GM12878 (cell line): ENCODE data around the gene ZNF385C. TPM values are rescaled to one million over a fixed set of nuclear protein-coding genes. Genes with fewer than 3 reads are reported as not detected.

Experiments used
- ATAC-seq: fragments of 200-7000 bp; cut with Tn5 transposase; 3 replicates; pipeline ENCODE4 v1.9.1; 2020; ENCODE audit warnings: mild to moderate bottlenecking, moderate library complexity
- BruUV-seq: library from RNA; stranded (reverse); fragments of 400-500 nt; replicated peaks from 2 replicates; lab custom pipeline; 2021; lab: Mats Ljungman, UMichigan
- CTCF ChIA-PET: fragments of 300-600 bp; sonication (Branson Sonifier 250); formaldehyde crosslinking; extraction: SDS; loops from one replicate; lab custom pipeline; 2021; ENCODE audit warnings: inconsistent platforms; lab: Yijun Ruan, JAX
- POLR2A ChIA-PET: fragments of 350-600 bp; formaldehyde crosslinking; extraction: SDS; loops from one replicate; lab custom pipeline; 2021; ENCODE audit warnings: inconsistent platforms; lab: Charles Lee
- RAD21 ChIA-PET: fragments of 300-600 bp; sonication (Branson Sonifier 250); formaldehyde crosslinking; loops from one replicate; lab custom pipeline; 2023; ENCODE audit warnings: antibody characterized with exemption; ENCODE audit not compliant: unreplicated experiment; lab: Charles Lee
- SMC1A ChIA-PET: fragments of 300-600 bp; sonication (Branson Sonifier 250); formaldehyde crosslinking; loops from one replicate; lab custom pipeline; 2023; ENCODE audit not compliant: unreplicated experiment, uncharacterized antibody; lab: Charles Lee
- DNase-seq: peaks from one replicate; pipeline ENCODE4 v3.0.0-alpha.2; 2011; ENCODE audit warnings: low read depth, low spot score
- FAIRE-seq: peaks from 3 replicates; lab custom pipeline; 2011; peaks lifted over from hg19 to GRCh38; lab: Jason Lieb, UNC
- H2AFZ ChIP-seq: 2 replicates; pipeline ENCODE4 v1.6.0; 2011; ENCODE audit warnings: low read depth, low read length, control low read depth; ENCODE audit not compliant: control insufficient read depth
- H3K27ac ChIP-seq: 2 replicates; pipeline ENCODE4 v1.5.1; 2011; ENCODE audit warnings: control low read depth; ENCODE audit not compliant: control insufficient read depth, insufficient read depth
- H3K27me3 ChIP-seq, 2 experiments: replicated peaks in 1 of 2; 2 replicates each; pipeline versions ENCODE4 v1.6.0 to v1.6.1; 2011; ENCODE audit warnings: low read length in 1 of 2; ENCODE audit not compliant: control insufficient read depth in 2 of 2, insufficient read depth in 2 of 2
- H3K36me3 ChIP-seq, 2 experiments: 2 replicates each; pipeline ENCODE4 v1.5.1; 2011; ENCODE audit warnings: low read length in 1 of 2; ENCODE audit not compliant: control insufficient read depth in 2 of 2, insufficient read depth in 2 of 2
- H3K4me1 ChIP-seq: 2 replicates; pipeline ENCODE4 v1.6.1; 2011; ENCODE audit warnings: mild to moderate bottlenecking, low read length, moderate library complexity, mixed read lengths; ENCODE audit not compliant: control insufficient read depth, insufficient read depth
- H3K4me2 ChIP-seq: 2 replicates; pipeline ENCODE4 v1.6.0; 2011; ENCODE audit warnings: control low read depth; ENCODE audit not compliant: control insufficient read depth, insufficient read depth
- H3K4me3 ChIP-seq: fragments of 200-600 bp; sonication (generic); 2 replicates; pipeline ENCODE4 v1.5.1; 2016
- H3K79me2 ChIP-seq: 2 replicates; pipeline ENCODE4 v1.6.0; 2011; ENCODE audit warnings: low read length; ENCODE audit not compliant: control insufficient read depth, insufficient read depth
- H3K9ac ChIP-seq: 2 replicates; pipeline ENCODE4 v1.8.0; 2011; ENCODE audit warnings: low read length, control low read depth, mixed read lengths; ENCODE audit not compliant: control insufficient read depth, insufficient read depth
- H3K9me3 ChIP-seq: replicated peaks from 3 replicates; pipeline ENCODE4 v1.5.1; 2011; ENCODE audit warnings: mild to moderate bottlenecking, low read length; ENCODE audit not compliant: control insufficient read depth, insufficient read depth
- H4K20me1 ChIP-seq: 2 replicates; pipeline ENCODE4 v1.6.0; 2011; ENCODE audit not compliant: control insufficient read depth, insufficient read depth
- CREB1 ChIP-seq: IDR thresholded peaks from 2 replicates; pipeline ENCODE4 v1.6.1; 2012; ENCODE audit warnings: low read depth, mild to moderate bottlenecking, inconsistent platforms
- IRF5 ChIP-seq: fragments of 450-650 bp; IDR thresholded peaks from 2 replicates; pipeline ENCODE4 v1.6.1; 2017; ENCODE audit warnings: borderline replicate concordance
- MXI1 ChIP-seq: fragments of 150-350 bp; IDR thresholded peaks from 2 replicates; pipeline ENCODE4 v1.6.1; 2011; ENCODE audit warnings: low read depth, mild to moderate bottlenecking, inconsistent platforms, low read length, improper control_type of control experiment
- ZZZ3 ChIP-seq: IDR thresholded peaks from 2 replicates; pipeline ENCODE4 v1.6.1; 2011; ENCODE audit warnings: low read depth; ENCODE audit not compliant: control insufficient read depth, insufficient read length
- WGBS: methylation state at CpG from one replicate; pipeline ENCODE4 v1.1.6; 2016; ENCODE audit warnings: low lambda C conversion rate; ENCODE audit not compliant: insufficient replicate concordance, insufficient coverage; ENCODE audit errors: missing lambda C conversion rate; 5-methylcytosine and 5-hydroxymethylcytosine counted together
- in situ Hi-C: fragments of 300-500 bp; cut with MboI; formaldehyde crosslinking; loops from 9 replicates; pipeline ENCODE4 v1.14.3; 2018; ENCODE audit warnings: mixed read lengths
- intact Hi-C: fragments of 100-400 bp; cut with micrococcal nuclease; formaldehyde crosslinking; loops from one replicate; pipeline ENCODE4 v1.14.2; 2022; ENCODE audit not compliant: unreplicated experiment
- polyA plus RNA-seq, 11 experiments: library from polyadenylated mRNA; depleted of rRNA in 4 of 11; unstranded in 6 of 11; stranded (reverse) in 5 of 11; fragments of >200 nt; fragmentation: Nextera tagmentation in 4 of 11; fragmentation: Illumina TruSeq in 1 of 11; extraction: Ambion mirVana in 4 of 11; extraction: Trizol in 1 of 11; gene quantifications; 1 replicate in 1 of 11; 2 replicates in 10 of 11; pipeline versions ENCODE4 v1.2.1 to v1.2.3, GENCODE V29; 2011 to 2016; ENCODE audit warnings: inconsistent platforms in 2 of 11, missing spikeins in 2 of 11, low read depth in 1 of 11
- total RNA-seq, 4 experiments: library from RNA; depleted of rRNA in 3 of 4; stranded (reverse); fragments of >200 nt in 3 of 4; fragmentation: Illumina TruSeq in 1 of 4; extraction: Trizol in 1 of 4; gene quantifications; 2 replicates each; pipeline versions ENCODE4 v1.2.1 to v1.2.3, GENCODE V29; 2013 to 2021
- TF ChIP-seq, protein P1 (sequence below): fragments of 450-650 bp; IDR thresholded peaks from 2 replicates; pipeline ENCODE4 v1.6.1; 2017; ENCODE audit warnings: low read depth, mild to moderate bottlenecking, moderate library complexity

The ZNF385C gene
- total and polyA plus RNA-seq, 10 of the 15 experiments (the other 5 are each of a cell fraction or from before 2014, with no cell fraction given), result 0.06 to 0.20 (median 0.07) TPM; not detected in 5

- no peak overlapping the region for H3K27ac ChIP-seq
- no peak overlapping the region for H3K9ac ChIP-seq
- no TSS peak for BruUV-seq
- intact Hi-C loops (no loop called here), in situ Hi-C loops (no loop called here)
- 97% methylated on average over 14 of the region's 14 CpGs for WGBS
- ChIA-PET POLR2A (no interaction called here), SMC1A (no interaction called here)
- no peaks in the 10 kb centered on the region for H3K79me2 ChIP-seq
- H3K9me3 ChIP-seq, result no peaks in the 10 kb centered on the region
- H2AFZ ChIP-seq, result no peak overlapping the region
- ATAC-seq, result no peak
- no peak for TF ChIP-seq IRF5
- no peak for TF ChIP-seq ZZZ3
- TF ChIP-seq CREB1, result no peak
- no peak for TF ChIP-seq MXI1
- TF ChIP-seq, protein P1, sequence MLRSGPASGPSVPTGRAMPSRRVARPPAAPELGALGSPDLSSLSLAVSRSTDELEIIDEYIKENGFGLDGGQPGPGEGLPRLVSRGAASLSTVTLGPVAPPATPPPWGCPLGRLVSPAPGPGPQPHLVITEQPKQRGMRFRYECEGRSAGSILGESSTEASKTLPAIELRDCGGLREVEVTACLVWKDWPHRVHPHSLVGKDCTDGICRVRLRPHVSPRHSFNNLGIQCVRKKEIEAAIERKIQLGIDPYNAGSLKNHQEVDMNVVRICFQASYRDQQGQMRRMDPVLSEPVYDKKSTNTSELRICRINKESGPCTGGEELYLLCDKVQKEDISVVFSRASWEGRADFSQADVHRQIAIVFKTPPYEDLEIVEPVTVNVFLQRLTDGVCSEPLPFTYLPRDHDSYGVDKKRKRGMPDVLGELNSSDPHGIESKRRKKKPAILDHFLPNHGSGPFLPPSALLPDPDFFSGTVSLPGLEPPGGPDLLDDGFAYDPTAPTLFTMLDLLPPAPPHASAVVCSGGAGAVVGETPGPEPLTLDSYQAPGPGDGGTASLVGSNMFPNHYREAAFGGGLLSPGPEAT, result no peak
- TF ChIP-seq, all 136 proteins: peak for 0
- Histone ChIP-seq H3K27me3 (no peaks in the 10 kb centered on the region), H3K36me3 (peaks cover 18 to 22% of the 10 kb centered on the region in 2 experiments), H4K20me1 (no peaks in the 10 kb centered on the region), H3K4me3 (no peak overlapping the region), H3K4me1 (no peaks in the 10 kb centered on the region), H3K4me2 (no peak overlapping the region)
- CTCF ChIA-PET, result no interaction called here
- RAD21 ChIA-PET, result no interaction called here
- no peak for DNase-seq
- no peak for FAIRE-seq
These were observed 116.1 kb downstream of the ZNF385C start for GRCh38 chr17:41982026-41982760.
